HepG2 (cell line): ENCODE results near the gene MIDN.

Source experiments
- CTCF ChIP-seq: sonication (generic); formaldehyde crosslinking; IDR thresholded peaks from 2 replicates; pipeline ENCODE4 v1.5.0; 2020; ENCODE audit warnings: mild to moderate bottlenecking, missing genetic modification reagents, moderate library complexity
- HOXA3 ChIP-seq: sonication (generic); formaldehyde crosslinking; IDR thresholded peaks from 2 replicates; pipeline ENCODE4 v1.5.0; 2020; ENCODE audit warnings: missing genetic modification reagents
- IRF1 ChIP-seq: sonication (generic); formaldehyde crosslinking; IDR thresholded peaks from 2 replicates; pipeline ENCODE4 v1.4.0; 2020; ENCODE audit warnings: low read depth, mild to moderate bottlenecking, missing genetic modification reagents
- JUN ChIP-seq: sonication (generic); formaldehyde crosslinking; IDR thresholded peaks from 2 replicates; pipeline ENCODE4 v1.4.0; 2020; ENCODE audit warnings: mild to moderate bottlenecking, missing genetic modification reagents
- MTF2 ChIP-seq: sonication (generic); formaldehyde crosslinking; IDR thresholded peaks from 2 replicates; pipeline ENCODE4 v1.5.0; 2020; ENCODE audit warnings: missing genetic modification reagents, borderline replicate concordance
- MXD4 ChIP-seq: IDR thresholded peaks from 2 replicates; pipeline ENCODE4 v1.6.1; 2016; ENCODE audit warnings: mild to moderate bottlenecking, missing biosample characterization, missing genetic modification reagents
- POLR2AphosphoS5 ChIP-seq: IDR thresholded peaks from 2 replicates; pipeline ENCODE4 v1.6.1; 2012; ENCODE audit warnings: low read depth, low read length
- ZBTB7A ChIP-seq: sonication (generic); formaldehyde crosslinking; IDR thresholded peaks from 2 replicates; pipeline ENCODE4 v1.8.0; 2022; ENCODE audit warnings: mild to moderate bottlenecking, missing genetic modification reagents
- ZMAT3 ChIP-seq: sonication (generic); formaldehyde crosslinking; conservative IDR thresholded peaks from 2 replicates; pipeline ENCODE4 v1.7.0; 2021; ENCODE audit warnings: missing genetic modification reagents
- ZNF124 ChIP-seq: sonication (generic); formaldehyde crosslinking; IDR thresholded peaks from 2 replicates; pipeline ENCODE4 v1.4.0; 2020; ENCODE audit warnings: missing genetic modification reagents
- TF ChIP-seq, protein P1 (sequence below): sonication (generic); formaldehyde crosslinking; IDR thresholded peaks from 2 replicates; pipeline ENCODE4 v1.5.0; 2020; ENCODE audit warnings: mild to moderate bottlenecking, low read depth, missing genetic modification reagents, borderline replicate concordance
- TF ChIP-seq, protein P2 (sequence below): sonication (generic); formaldehyde crosslinking; conservative IDR thresholded peaks from 2 replicates; pipeline ENCODE4 v1.4.0; 2020; ENCODE audit warnings: missing genetic modification reagents
- TF ChIP-seq, protein P3 (sequence below): sonication (generic); formaldehyde crosslinking; IDR thresholded peaks from 2 replicates; pipeline ENCODE4 v1.8.1; 2022; ENCODE audit warnings: low read depth, mild to moderate bottlenecking, missing genetic modification reagents

- TF ChIP-seq CTCF (CRISPR knock-in tag) (no peak), JUN (CRISPR knock-in tag) (no peak), ZNF124 (CRISPR knock-in tag) (no peak), MXD4 (CRISPR knock-in tag) (no peak), POLR2AphosphoS5 (no peak), ZBTB7A (CRISPR knock-in tag) (no peak), ZMAT3 (no peak), HOXA3 (CRISPR knock-in tag) (no peak), MTF2 (CRISPR knock-in tag) (no peak), IRF1 (CRISPR knock-in tag) (no peak)
- TF ChIP-seq, protein P1, sequence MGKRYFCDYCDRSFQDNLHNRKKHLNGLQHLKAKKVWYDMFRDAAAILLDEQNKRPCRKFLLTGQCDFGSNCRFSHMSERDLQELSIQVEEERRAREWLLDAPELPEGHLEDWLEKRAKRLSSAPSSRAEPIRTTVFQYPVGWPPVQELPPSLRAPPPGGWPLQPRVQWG (CRISPR knock-in tag) = no peak
- TF ChIP-seq, protein P2, sequence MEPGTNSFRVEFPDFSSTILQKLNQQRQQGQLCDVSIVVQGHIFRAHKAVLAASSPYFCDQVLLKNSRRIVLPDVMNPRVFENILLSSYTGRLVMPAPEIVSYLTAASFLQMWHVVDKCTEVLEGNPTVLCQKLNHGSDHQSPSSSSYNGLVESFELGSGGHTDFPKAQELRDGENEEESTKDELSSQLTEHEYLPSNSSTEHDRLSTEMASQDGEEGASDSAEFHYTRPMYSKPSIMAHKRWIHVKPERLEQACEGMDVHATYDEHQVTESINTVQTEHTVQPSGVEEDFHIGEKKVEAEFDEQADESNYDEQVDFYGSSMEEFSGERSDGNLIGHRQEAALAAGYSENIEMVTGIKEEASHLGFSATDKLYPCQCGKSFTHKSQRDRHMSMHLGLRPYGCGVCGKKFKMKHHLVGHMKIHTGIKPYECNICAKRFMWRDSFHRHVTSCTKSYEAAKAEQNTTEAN (CRISPR knock-in tag) = no peak
- TF ChIP-seq, protein P3, sequence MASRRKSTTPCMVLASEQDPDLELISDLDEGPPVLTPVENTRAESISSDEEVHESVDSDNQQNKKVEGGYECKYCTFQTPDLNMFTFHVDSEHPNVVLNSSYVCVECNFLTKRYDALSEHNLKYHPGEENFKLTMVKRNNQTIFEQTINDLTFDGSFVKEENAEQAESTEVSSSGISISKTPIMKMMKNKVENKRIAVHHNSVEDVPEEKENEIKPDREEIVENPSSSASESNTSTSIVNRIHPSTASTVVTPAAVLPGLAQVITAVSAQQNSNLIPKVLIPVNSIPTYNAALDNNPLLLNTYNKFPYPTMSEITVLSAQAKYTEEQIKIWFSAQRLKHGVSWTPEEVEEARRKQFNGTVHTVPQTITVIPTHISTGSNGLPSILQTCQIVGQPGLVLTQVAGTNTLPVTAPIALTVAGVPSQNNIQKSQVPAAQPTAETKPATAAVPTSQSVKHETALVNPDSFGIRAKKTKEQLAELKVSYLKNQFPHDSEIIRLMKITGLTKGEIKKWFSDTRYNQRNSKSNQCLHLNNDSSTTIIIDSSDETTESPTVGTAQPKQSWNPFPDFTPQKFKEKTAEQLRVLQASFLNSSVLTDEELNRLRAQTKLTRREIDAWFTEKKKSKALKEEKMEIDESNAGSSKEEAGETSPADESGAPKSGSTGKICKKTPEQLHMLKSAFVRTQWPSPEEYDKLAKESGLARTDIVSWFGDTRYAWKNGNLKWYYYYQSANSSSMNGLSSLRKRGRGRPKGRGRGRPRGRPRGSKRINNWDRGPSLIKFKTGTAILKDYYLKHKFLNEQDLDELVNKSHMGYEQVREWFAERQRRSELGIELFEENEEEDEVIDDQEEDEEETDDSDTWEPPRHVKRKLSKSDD (CRISPR knock-in tag) = no peak
Observed at GRCh38 chr19:1214862-1215731, 33.3 kb upstream of the MIDN start.
